ENCODE measurements around the gene HES6.

Gene HES6, protein sequence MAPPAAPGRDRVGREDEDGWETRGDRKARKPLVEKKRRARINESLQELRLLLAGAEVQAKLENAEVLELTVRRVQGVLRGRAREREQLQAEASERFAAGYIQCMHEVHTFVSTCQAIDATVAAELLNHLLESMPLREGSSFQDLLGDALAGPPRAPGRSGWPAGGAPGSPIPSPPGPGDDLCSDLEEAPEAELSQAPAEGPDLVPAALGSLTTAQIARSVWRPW

GRCh38 chr2:238239863-238240756 lies at the start of gene HES6:
Gene HES6, minus strand, starts transcription at chr2:238240038. Its CDS starts 133 bp downstream, at chr2:238239905.
- DNase-seq (ENCODE audit: low read depth), result peak; percentile 65

GRCh38 chr2:238289574-238289973 lies 49.7 kb upstream of the HES6 start:
- no peak for DNase-seq (ENCODE audit: low read depth)

DNA sequence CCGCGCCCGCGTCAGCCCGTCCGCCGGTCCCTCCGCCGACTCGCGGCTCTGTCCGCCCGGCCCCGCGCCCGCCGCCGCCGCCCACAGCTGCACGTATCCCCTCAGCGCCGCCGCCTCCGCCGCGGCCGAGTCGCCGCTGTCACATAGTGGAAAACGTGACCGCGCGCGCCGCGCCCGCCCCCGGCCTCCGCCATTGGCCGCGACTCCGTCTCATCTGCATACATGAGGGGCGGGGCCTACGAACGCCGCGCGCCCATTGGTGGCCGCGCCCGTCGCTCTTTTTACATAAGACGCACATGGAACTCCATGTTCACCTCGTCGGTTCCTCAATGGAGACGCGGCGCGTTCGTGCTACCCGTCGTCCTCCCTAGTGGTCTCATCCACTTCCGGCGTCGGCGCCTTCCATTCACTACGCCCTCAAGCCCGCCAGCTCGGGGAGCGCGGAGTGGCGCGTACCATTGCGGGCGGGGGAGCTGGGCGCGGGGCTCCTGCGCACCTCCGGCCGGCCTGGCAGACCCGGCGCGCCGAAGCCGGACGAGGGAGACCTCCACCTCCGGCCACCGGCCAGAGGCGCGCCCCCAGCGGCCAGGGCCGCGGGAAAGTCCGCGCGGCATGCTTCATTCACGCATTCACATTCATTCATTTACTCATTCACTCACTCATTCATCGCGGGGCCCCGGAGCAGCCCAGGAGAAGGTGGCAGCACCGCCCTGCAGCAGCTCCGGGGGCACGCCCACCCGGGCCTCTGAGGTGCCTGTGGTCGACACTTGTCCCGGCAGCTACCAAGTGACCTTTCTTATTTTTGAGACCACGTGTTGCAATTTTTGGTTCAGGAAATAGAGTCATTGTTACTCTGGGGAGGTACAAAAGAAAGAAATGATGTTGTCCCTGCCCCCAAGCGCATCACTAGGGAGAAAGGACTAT lies 49.1 kb upstream of the HES6 start:
- DNase-seq (ENCODE audit: low read depth), result peak; percentile 95

GRCh38 chr2:238287737-238288649 lies 48.2 kb upstream of the HES6 start, which contains the start of gene PER2:
Gene PER2, minus strand, starts transcription at chr2:238288610. Its CDS starts 10,674 bp downstream, at chr2:238277936.
- peak; percentile 23 for DNase-seq (ENCODE audit: low read depth)

DNA sequence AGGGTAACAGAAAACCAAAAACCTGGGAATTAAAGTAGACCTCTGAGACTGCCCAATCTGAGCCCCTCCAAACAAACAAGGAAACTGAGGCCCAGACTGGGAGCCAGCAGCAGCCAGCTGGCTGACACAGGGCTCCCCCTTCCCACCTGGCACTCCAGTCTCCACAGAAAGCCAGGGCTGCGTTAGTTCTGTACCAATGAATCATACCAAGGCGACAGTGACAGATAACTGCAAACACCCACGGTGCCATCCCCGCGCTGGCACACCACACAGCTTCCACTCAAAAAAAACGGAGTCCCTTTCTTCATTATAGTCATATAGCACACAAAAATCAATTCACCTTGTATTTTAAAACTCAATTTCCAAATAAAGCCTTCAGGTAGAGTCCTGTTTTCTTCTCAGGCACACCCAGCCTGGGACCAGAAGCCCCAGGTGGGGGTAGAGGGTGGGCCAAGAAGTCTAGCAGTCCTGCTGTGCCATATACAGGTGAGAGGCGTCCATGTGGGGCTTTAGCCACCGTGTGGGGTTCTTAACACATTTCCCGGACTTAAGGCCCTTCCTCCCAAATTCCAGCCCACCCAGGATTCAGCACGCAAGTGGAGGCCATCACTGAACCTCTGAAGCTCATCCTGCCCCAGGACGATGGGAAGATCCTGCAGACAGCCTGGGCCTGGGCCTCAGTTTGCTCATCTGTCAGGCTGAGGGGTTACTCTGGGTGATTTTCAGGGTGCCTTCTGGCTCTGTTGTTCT lies 47.3 kb upstream of the HES6 start:
- DNase-seq (ENCODE audit: low read depth), result peak; percentile 11

DNA sequence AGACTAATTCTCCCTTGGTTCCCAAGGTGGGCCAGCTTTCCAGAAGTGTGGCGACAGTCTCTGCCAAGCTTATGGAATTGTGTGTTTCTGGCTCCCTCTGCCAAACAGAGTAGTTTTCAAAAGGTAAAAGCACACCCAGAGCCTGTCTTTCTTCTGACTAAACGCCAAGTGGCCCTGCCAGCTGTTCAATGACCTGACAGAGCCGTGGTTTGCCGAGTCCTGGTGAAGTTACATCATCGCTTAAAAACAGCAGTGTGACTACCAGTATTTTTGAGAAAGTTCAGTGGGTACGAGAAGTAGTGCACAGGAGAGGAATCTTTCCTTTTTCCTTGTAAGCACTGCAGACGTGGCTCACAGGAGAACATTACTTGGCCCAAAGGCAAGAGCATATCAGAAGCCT lies 46.7 kb upstream of the HES6 start:
- no peak for DNase-seq (ENCODE audit: low read depth)

DNA sequence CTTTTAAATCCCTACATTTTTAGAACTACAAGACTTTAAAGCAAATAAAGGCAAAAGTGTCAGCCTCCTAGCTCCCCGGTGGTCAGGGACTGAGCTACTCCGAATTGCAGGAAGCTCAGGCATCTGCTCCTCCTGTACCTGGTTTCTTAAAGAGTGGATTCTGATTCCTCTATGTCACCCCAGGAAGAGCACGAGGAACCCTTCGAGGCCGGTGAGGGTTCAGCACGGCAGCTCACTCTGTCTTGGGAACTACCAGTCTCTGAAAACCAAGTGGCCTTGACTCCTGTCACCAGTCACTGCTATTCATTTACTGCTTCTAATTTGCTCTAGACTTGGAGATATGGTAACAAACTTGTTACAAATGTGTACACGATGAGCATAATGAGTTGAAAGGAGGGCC lies 46.3 kb upstream of the HES6 start:
- DNase-seq (ENCODE audit: low read depth), result no peak

- no peak for DNase-seq (ENCODE audit: low read depth)
These were observed 45.8 kb upstream of the HES6 start for GRCh38 chr2:238285653-238286082.

- no peak for DNase-seq (ENCODE audit: low read depth)
These were observed 45.1 kb upstream of the HES6 start for GRCh38 chr2:238284802-238285515.

DNA sequence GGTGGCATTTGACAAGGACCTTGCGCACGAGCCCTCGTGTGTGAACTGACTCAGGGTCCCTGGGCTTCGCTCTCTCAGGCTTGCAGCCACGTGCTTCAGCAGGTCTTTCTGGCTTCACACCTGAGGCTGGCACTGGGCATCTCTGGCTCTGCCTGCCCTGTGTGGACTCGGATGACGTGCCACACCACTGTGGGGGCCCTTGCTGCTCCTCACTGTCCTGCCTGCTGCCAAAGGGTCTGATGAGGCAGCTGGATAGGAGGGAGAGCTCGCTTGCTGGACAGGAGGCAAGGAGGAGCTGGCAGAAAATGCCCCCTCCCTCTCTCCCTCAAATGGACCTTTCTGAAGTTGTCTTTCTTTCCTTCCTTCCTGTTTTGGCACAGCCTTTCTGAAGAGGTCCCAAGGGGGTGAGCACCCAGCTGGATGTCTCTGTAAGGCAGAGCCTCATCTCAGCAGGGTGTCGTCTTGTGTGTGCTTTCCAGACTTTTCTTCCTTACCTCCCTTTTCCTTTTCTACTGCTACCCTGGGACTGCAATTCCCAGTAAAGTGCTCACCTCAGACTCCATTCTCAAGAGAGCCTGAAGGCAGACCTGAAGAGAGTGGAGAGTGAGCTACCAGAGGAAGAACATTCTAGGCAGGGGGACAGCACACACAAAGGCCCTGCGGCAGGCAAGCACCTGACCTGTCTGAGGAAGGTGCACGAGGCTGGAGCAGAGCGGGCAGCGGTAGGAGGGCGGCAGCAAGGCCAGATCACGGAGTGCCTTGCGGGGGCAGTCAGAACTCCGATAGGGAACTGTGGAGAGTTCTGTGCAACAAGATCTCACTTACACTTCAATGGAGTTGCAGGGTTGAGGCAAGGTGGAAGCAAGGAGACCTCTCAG lies 43.3 kb upstream of the HES6 start:
- DNase-seq (ENCODE audit: low read depth), result no peak

DNA sequence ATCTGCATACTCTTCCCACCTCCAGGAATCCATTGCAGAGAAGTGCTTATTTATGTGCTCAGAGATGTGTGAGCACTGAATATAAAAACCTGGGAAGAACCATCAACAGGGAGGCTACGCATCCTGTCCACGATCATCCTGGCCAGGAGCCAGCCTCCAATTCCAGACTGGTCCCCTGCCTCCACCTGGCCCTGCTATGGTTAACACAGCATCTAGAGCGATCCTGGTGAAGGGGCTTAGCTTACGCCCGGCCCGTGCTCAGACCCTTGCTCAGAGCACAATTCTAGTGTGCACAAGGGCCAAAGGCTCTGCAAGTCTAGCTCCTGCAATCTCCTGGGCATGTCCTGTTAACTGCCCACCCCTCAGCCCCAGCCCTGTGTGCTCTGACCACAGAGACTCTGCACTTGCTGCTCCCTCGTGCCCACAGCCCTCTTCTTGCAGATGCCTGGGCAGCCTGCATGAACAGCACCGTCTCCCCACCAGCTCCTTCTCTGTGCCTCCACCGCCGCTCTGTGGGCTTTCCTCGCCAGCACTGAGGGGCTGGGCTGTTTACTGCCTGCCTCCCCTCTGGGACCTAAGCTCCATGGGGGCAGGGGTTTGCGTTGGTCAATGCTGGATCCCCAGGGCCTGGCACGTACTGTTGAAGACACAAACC lies 42.1 kb upstream of the HES6 start:
- no peak for DNase-seq (ENCODE audit: low read depth)

- no peak for DNase-seq (ENCODE audit: low read depth)
These were observed 40.4 kb upstream of the HES6 start for GRCh38 chr2:238280083-238280825.

GRCh38 chr2:238279324-238279682 lies 39.5 kb upstream of the HES6 start:
- no peak for DNase-seq (ENCODE audit: low read depth)

DNA sequence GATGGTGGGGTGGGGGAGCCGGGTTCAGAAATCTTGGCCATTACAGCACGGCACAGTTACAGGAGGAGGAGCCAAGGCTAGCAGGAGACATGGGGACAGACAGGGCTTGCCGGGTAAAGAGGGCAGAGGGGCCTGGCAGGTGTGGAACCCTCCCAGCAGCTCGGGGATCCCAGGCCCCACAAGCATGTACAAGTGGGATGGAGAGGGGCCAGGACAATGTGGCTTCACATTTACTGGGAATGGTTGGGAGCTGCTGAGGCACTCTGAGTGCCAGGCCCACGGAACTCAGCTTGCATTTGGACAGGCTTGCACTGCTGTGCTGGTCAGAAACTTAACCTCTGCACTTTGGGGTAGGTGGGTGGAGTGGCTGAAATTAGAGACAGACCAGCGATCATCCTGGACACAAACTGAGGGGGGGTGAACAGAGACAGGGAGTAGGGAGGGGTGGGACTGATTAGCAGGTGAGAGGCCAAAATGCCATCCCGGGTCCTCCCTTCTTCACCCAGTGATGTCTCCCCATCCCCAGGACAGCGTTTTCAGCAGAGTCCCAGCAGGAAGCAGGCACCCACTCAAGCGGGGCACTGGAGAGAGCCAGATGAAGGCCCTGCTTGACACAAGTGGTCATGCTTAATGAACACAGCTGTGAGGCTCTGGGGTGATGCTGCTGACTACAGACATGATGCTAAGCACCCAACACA lies 38.9 kb upstream of the HES6 start:
- no peak for DNase-seq (ENCODE audit: low read depth)

GRCh38 chr2:238277695-238278094 lies 37.9 kb upstream of the HES6 start:
- no peak for DNase-seq (ENCODE audit: low read depth)

GRCh38 chr2:238274152-238274865 lies 34.5 kb upstream of the HES6 start:
- DNase-seq (ENCODE audit: low read depth), result no peak

Data from activated T-cell treated with anti-CD3 and anti-CD28 coated beads for 24 hours (primary cell).